Activated B cell treated with CpG ODN at 0.5 μM for 24 hours (primary cell): Measurements from ENCODE around the gene FHIT. TPM values are rescaled to one million over a fixed set of nuclear protein-coding genes. Genes with fewer than 3 reads are reported as not detected.
"Not testable (repeated sequence)": the region's sequence is repeated elsewhere in the genome, so short reads cannot be mapped to it uniquely, and the experiment has no call there.

Experiments
- ATAC-seq: fragments of 200-7000 bp; cut with Tn5 transposase; one replicate; pipeline ENCODE4 v1.10.0; 2021; ENCODE audit warnings: low read depth, mild to moderate bottlenecking, moderate library complexity
- CTCF ChIA-PET: fragments of 350-600 bp; sonication (Branson Sonifier 250); formaldehyde crosslinking; loops from one replicate; lab custom pipeline; 2021; ENCODE audit warnings: antibody characterized with exemption; lab: Charles Lee
- POLR2A ChIA-PET: fragments of 350-600 bp; sonication (Branson Sonifier 250); formaldehyde crosslinking; loops from one replicate; lab custom pipeline; 2021; ENCODE audit warnings: antibody characterized with exemption; lab: Charles Lee
- DNase-seq: peaks from one replicate; pipeline ENCODE4 v3.0.0; 2022
- H3K27ac Mint-ChIP-seq: one replicate; pipeline ENCODE4 v1.8.0; 2020; ENCODE audit warnings: mixed read lengths
- H3K27me3 Mint-ChIP-seq: one replicate; pipeline ENCODE4 v1.8.0; 2021; ENCODE audit warnings: mixed read lengths
- H3K36me3 Mint-ChIP-seq: one replicate; pipeline ENCODE4 v1.8.0; 2021; ENCODE audit warnings: low read depth, mixed read lengths
- H3K4me1 Mint-ChIP-seq: one replicate; pipeline ENCODE4 v1.8.0; 2021; ENCODE audit warnings: mixed read lengths
- H3K4me3 Mint-ChIP-seq: one replicate; pipeline ENCODE4 v1.8.0; 2020; ENCODE audit warnings: mild to moderate bottlenecking, mixed read lengths
- H3K9me3 Mint-ChIP-seq: one replicate; pipeline ENCODE4 v1.8.0; 2020; ENCODE audit warnings: mixed read lengths
- CTCF ChIP-seq: fragments of 200-600 bp; IDR thresholded peaks from one replicate; pipeline ENCODE4 v1.8.0; 2022; ENCODE audit warnings: antibody characterized with exemption, mild to moderate bottlenecking
- intact Hi-C: fragments of 100-400 bp; cut with micrococcal nuclease; formaldehyde crosslinking; loops from one replicate; pipeline ENCODE4 v1.15.1; 2024
- total RNA-seq: library from RNA; stranded (reverse); gene quantifications from 2 replicates; pipeline ENCODE4 v1.2.3, GENCODE V29; 2022

FHIT gene
- total RNA-seq, 1 donor from 2014 or later, result 5.5 TPM

- H3K4me1 Mint-ChIP-seq, result peaks cover 17% of the 10 kb centered on the region
Measured at GRCh38 chr3:59937201-59937600, 1314.1 kb downstream of the FHIT start.

DNA sequence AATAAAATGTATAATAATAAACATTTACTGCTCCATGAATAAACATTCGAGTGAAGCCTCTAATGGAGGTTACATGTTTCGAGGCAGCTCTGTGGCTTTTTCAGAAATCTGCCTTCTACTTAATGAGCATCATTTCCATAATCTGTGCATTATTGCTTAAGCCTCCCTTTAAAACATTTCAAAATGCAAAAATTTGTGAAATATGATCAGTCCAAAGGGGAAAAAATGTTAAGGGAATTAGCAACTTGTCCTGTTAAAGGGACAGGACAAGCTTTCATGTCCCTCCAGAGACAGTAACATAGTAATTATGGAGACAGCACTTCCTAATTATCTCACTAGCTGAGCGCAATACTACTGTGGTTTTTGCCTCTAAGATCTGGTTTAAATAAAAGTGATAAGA lies 1314.8 kb downstream of the FHIT start:
- Mint-ChIP-seq H3K4me3 (no peak overlapping the region), H3K36me3 (no peaks in the 10 kb centered on the region), H3K27ac (no peak overlapping the region), H3K9me3 (no peaks in the 10 kb centered on the region), H3K4me1 (peaks cover 17% of the 10 kb centered on the region), H3K27me3 (no peaks in the 10 kb centered on the region)
- intact Hi-C loops, result no loop called here
- POLR2A ChIA-PET, result no interaction called here
- CTCF ChIA-PET, result interaction anchor here (0.6 kb wide), 1 partner anchor 1895 kb away, joined by 3 read pairs; no protein-coding TSS in a partner anchor
- no peak for TF ChIP-seq CTCF
- no peak for DNase-seq
- ATAC-seq, result no peak

More at GRCh38 chr3:59937201-59937600, 1314.1 kb downstream of the FHIT start:
- DNase-seq (no peak), ATAC-seq (no peak)
- Mint-ChIP-seq H3K4me3 (no peak overlapping the region), H3K9me3 (no peaks in the 10 kb centered on the region), H3K36me3 (no peaks in the 10 kb centered on the region), H3K27me3 (no peaks in the 10 kb centered on the region), H3K27ac (no peak overlapping the region)
- POLR2A ChIA-PET, result no interaction called here
- intact Hi-C loops, result no loop called here
- no peak for TF ChIP-seq CTCF
- CTCF ChIA-PET, result no interaction called here

GRCh38 chr3:59935025-59935424 lies 1316.2 kb downstream of the FHIT start:
- Mint-ChIP-seq H3K4me3 (no peak overlapping the region), H3K4me1 (peaks cover 3% of the 10 kb centered on the region), H3K36me3 (no peaks in the 10 kb centered on the region), H3K27me3 (no peaks in the 10 kb centered on the region), H3K27ac (no peak overlapping the region), H3K9me3 (no peaks in the 10 kb centered on the region)
- intact Hi-C loops, result no loop called here
- POLR2A ChIA-PET, result no interaction called here
- CTCF ChIA-PET, result no interaction called here
- no peak for DNase-seq
- no peak for ATAC-seq
- no peak for TF ChIP-seq CTCF

GRCh38 chr3:59934560-59934959 lies 1316.7 kb downstream of the FHIT start:
- H3K27me3 Mint-ChIP-seq, H3K4me3 Mint-ChIP-seq, intact Hi-C loops, ATAC-seq, H3K4me1 Mint-ChIP-seq, H3K27ac Mint-ChIP-seq, POLR2A ChIA-PET, H3K9me3 Mint-ChIP-seq, DNase-seq, CTCF ChIA-PET, H3K36me3 Mint-ChIP-seq: not testable (repeated sequence)

GRCh38 chr3:59930170-59930569 lies 1321.1 kb downstream of the FHIT start:
- no peak overlapping the region for H3K4me3 Mint-ChIP-seq
- no peak overlapping the region for H3K27ac Mint-ChIP-seq
- intact Hi-C loops, result no loop called here
- ATAC-seq, result no peak
- CTCF ChIA-PET, result no interaction called here
- no peak for TF ChIP-seq CTCF
- H3K4me1 Mint-ChIP-seq, result no peaks in the 10 kb centered on the region
- no peak for DNase-seq
- POLR2A ChIA-PET, result no interaction called here
- H3K36me3 Mint-ChIP-seq, result no peaks in the 10 kb centered on the region
- no peaks in the 10 kb centered on the region for H3K9me3 Mint-ChIP-seq
- H3K27me3 Mint-ChIP-seq, result peaks cover 2% of the 10 kb centered on the region

- H3K9me3 Mint-ChIP-seq, result no peaks in the 10 kb centered on the region
- no peak for TF ChIP-seq CTCF
- H3K27ac Mint-ChIP-seq, result no peak overlapping the region
- no peak for DNase-seq
- intact Hi-C loops, result no loop called here
- H3K4me1 Mint-ChIP-seq, result no peaks in the 10 kb centered on the region
- ChIA-PET POLR2A (no interaction called here), CTCF (no interaction called here)
- H3K27me3 Mint-ChIP-seq, result peaks cover 4% of the 10 kb centered on the region
- no peaks in the 10 kb centered on the region for H3K36me3 Mint-ChIP-seq
- no peak for ATAC-seq
- H3K4me3 Mint-ChIP-seq, result no peak overlapping the region
Measured at GRCh38 chr3:59927056-59927455, 1324.2 kb downstream of the FHIT start.
